ENCODE data around the gene PRAMEF33.
"Not testable (repeated sequence)": the region's sequence is repeated elsewhere in the genome, so short reads cannot be mapped to it uniquely, and the experiment has no call there.

The PRAMEF33 gene, protein sequence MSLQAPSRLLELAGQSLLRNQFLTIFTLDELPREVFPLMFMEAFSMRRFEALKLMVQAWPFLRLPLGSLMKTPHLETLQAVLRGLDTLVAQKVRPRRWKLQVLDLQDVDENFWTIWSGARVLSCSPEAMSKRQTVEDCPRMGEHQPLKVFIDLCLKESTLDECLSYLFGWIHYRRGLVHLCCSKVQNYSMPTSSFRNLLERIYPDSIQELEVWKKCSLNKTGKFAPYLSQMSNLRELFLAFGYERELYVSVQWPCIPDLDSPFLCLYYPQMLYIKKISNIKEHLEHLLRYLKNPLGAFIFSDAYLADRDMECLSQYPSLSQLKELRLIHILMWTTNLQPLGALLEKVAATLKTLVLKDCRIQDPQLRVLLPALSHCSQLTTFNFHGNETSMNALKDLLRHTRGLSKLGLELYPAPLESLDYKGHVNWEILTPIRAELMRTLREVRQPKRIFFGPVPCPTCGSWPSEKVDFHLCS

GRCh38 chr1:13303239-13303638, at the start of gene PRAMEF33:
PRAMEF33 (plus strand) TSS chr1:13303539; CDS start chr1:13305955, 2,416 bp downstream.
- not testable (repeated sequence) for H3K4me3 ChIP-seq (ENCODE audit: low read depth, low read length)

DNA sequence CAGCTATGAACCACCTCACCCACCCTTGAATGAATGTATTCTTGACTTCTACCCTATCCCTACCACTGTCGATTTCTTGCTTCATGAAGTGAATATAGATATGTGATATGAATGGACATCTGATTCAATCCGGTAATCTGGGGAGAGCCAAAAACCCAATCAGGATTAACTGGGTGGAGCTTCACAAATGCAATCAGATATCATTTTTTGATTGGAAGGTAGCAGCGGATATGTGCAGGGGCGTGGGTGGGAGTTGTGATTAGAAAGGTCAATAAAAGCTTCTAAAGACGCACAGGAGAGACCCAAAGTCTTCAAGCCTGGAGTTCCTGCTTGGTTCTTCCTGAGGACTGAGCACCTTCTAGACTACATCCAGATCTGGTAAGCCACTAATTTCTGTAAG, 49.4 kb upstream of the PRAMEF33 start, which contains the start of gene PRAMEF5:
TSS of gene PRAMEF5 (plus strand) at position 301 of the 400 bp plus-strand sequence. CDS start 5,071 bp downstream, outside the sequence.
- H3K4me3 ChIP-seq (ENCODE audit: low read depth, low read length) = not testable (repeated sequence)

DNA sequence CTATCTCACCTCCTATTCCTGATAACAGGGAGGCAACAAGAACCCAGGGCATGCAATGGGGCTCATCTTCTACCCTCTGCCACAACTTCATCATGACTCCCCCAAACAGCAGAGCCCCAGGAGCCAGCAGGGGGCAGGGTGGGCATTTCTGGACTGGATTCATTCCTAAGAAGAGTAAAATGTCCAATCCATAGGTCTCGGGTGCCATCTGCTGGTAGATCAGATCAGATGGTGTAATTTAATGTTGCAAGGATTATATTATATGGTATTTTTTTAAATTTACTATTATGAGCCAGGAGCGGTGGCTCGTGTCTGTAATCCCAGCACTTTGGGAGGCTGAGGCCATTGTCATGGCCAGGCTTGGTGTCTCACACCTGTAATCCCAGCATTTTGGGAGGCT, 38.2 kb upstream of the PRAMEF33 start:
- not testable (repeated sequence) for H3K4me3 ChIP-seq (ENCODE audit: low read depth, low read length)

GRCh38 chr1:13277016-13277415, 26.3 kb upstream of the PRAMEF33 start:
- not testable (repeated sequence) for H3K4me3 ChIP-seq (ENCODE audit: low read depth, low read length)

GRCh38 chr1:13279617-13280016, 23.7 kb upstream of the PRAMEF33 start:
- H3K4me3 ChIP-seq (ENCODE audit: low read depth, low read length) = not testable (repeated sequence)

DNA sequence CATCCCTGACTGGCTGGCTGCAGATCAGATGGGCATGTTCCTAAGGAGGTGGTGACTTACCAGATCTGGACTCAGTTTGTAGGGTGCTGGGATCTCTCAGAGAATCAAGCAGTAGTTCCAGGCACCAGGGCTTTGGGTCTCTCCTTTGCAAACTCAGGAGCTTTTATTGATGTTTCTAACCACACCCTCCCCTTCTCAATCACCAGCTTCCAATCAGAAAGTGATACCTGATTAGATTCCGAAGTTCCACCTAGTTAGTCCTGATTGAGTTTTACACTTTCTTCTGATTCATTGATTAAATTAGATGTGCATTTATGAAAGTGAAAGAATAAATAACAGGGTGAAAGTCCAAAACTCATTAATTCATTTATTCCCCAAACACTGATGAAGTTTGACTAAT, 18.3 kb upstream of the PRAMEF33 start, which contains the start of gene PRAMEF8:
TSS of gene PRAMEF8 (minus strand) at position 101 of the 400 bp plus-strand sequence. CDS start 1,046 bp downstream, outside the sequence.
- not testable (repeated sequence) for H3K4me3 ChIP-seq (ENCODE audit: low read depth, low read length)

- H3K4me3 ChIP-seq (ENCODE audit: low read depth, low read length) = not testable (repeated sequence)
Measured at GRCh38 chr1:13289030-13289429, 14.3 kb upstream of the PRAMEF33 start.

GRCh38 chr1:13297216-13297931, 6.0 kb upstream of the PRAMEF33 start:
- not testable (repeated sequence) for H3K4me3 ChIP-seq (ENCODE audit: low read depth, low read length)

GRCh38 chr1:13298699-13299098, 4.6 kb upstream of the PRAMEF33 start:
- H3K4me3 ChIP-seq (ENCODE audit: low read depth, low read length) = not testable (repeated sequence)

GRCh38 chr1:13302197-13302596, 1.1 kb upstream of the PRAMEF33 start:
- not testable (repeated sequence) for H3K4me3 ChIP-seq (ENCODE audit: low read depth, low read length)

DNA sequence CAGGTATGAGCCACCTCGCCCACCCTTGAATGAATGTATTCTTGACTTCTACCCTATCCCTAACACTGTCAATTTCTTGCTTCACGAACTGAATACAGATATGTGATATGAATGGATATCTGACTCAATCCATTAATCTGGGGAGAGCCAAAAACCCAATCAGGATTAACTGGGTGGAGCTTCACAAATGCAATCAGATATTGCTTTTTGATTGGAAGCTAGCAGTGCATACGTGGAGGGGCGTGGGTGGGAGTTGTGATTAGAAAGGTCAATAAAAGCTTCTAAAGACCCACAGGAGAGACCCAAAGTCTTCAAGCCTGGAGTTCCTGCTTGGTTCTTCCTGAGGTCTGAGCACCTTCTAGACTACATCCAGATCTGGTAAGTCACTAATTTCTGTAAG, 11.9 kb downstream of the PRAMEF33 start, which contains the start of gene PRAMEF15:
TSS of gene PRAMEF15 (plus strand) at position 301 of the 400 bp plus-strand sequence. CDS start 2,827 bp downstream, outside the sequence.
- H3K4me3 ChIP-seq (ENCODE audit: low read depth, low read length) = not testable (repeated sequence)

DNA sequence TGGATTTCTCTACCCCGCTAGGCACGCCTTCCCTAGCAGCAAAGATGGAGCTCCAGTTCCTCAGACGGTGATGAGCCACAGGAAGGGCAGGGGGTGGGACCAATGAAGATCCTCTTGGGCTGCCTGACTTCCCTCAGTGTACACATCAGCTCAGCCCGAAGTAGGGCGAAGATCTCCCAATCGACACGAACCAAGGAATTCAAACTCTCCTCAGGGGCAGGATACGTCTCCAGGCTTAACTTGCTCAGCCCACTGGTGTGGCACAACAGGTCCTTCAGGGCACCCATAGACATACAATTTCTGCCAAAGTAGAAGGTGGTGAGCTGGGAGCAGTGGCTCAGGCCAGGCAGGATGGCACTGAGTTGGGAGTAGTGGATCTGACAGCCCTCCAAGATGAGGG, 39.2 kb downstream of the PRAMEF33 start:
- H3K4me3 ChIP-seq (ENCODE audit: low read depth, low read length) = not testable (repeated sequence)

DNA sequence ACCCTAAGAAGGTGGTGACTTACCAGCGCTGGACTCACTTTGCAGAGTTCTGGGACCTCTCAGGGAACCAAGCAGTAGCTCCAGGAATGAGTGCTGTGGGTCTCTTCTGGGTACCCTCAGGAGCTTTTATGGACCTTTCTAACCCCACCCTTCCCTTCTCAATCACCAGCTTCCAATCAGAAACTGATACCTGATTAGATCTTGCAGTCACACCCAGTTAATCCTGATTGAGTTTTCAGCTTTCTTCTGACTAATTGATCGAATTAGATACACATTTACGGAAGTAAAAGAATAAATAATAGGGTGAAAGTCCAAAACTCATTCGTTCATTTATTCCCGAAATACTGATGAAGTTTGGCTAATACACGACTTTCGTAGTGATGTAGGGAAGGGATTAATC, 43.7 kb downstream of the PRAMEF33 start, which contains the start of gene PRAMEF14:
TSS of gene PRAMEF14 (minus strand) at position 101 of the 400 bp plus-strand sequence. CDS start 1,820 bp downstream, outside the sequence.
- not testable (repeated sequence) for H3K4me3 ChIP-seq (ENCODE audit: low read depth, low read length)

- not testable (repeated sequence) for H3K4me3 ChIP-seq (ENCODE audit: low read depth, low read length)
Measured at GRCh38 chr1:13353476-13353875, 50.1 kb downstream of the PRAMEF33 start.

DNA sequence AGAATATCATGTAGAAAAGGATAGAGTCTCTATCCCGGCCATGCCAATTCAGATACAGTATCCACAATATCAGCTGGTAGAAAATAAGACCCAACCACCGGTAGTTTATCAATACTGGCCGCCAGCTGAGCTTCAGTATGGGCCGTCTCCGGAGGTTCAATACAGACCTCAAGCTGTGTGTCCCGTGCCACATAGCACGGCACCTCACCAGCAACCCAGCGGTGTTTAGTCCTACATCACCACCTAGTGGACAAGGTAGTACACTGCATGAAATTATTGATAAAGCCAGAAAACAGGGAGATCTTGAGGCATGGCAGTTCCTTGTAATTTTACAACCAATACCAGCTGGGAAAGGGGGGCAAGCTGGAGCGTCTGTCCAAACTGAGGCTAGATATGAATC, 51.1 kb downstream of the PRAMEF33 start:
- not testable (repeated sequence) for H3K4me3 ChIP-seq (ENCODE audit: low read depth, low read length)

GRCh38 chr1:13356774-13357173, 53.4 kb downstream of the PRAMEF33 start:
- not testable (repeated sequence) for H3K4me3 ChIP-seq (ENCODE audit: low read depth, low read length)
